ENCODE data around the gene CCL27.

DNA sequence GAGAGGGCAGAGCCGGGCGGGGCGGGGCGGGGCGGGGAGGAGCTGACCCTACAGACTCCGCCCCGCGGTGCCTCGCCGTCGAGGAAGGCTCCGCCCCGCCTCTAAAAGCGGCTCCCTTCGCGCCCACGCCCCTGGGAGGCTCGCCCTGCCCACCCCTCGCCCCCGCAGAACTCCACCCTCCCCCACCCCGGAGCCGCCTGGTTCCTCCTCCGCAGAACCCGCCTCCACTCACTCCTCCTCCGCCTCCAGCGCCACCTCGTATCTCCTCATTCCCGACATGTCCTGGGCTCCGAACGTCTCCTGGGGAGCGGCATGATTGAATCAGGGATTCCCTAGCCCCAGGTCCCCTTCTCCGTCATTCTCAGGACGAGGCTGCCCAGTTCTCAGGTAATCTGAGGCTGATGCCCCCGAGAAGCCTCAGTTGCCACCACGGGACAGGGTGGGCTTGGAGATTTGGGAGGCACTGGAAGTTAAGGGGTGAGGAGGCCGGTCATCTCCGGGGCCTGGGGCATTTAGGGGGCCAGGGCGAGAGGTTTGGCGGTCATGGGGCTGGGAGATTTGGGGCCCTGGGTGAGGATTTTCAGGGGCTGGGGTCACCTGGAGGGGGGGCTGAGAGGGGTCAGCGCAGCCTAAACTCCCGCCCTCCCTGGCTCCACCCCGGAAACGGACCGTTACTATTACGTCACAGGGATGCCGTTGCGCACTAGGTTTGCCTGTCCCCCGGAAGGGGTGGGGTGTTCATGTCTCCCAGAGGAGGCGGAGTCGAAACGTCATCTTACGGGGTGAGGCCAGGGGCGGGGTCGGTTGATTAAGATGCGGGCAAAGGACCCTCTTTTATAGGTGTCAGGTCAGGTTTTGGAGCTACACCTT is 3.2 kb upstream of the CCL27 start:
- TF ChIP-seq, protein P1, sequence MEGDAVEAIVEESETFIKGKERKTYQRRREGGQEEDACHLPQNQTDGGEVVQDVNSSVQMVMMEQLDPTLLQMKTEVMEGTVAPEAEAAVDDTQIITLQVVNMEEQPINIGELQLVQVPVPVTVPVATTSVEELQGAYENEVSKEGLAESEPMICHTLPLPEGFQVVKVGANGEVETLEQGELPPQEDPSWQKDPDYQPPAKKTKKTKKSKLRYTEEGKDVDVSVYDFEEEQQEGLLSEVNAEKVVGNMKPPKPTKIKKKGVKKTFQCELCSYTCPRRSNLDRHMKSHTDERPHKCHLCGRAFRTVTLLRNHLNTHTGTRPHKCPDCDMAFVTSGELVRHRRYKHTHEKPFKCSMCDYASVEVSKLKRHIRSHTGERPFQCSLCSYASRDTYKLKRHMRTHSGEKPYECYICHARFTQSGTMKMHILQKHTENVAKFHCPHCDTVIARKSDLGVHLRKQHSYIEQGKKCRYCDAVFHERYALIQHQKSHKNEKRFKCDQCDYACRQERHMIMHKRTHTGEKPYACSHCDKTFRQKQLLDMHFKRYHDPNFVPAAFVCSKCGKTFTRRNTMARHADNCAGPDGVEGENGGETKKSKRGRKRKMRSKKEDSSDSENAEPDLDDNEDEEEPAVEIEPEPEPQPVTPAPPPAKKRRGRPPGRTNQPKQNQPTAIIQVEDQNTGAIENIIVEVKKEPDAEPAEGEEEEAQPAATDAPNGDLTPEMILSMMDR (IDR thresholded peaks at IDR 0.05) = no peak
- TF ChIP-seq POLR2A (IDR thresholded peaks at IDR 0.05; ENCODE audit: low read depth) = peak; percentile 90
- TF ChIP-seq EP300 (IDR thresholded peaks at IDR 0.05) = no peak
